ENCODE measurements around the gene PKP3. TPM values are rescaled to one million over a fixed set of nuclear protein-coding genes. Genes with fewer than 3 reads are reported as not detected.
"Not testable (repeated sequence)": the region's sequence is repeated elsewhere in the genome, so short reads cannot be mapped to it uniquely, and the experiment has no call there.

PKP3 gene
- total RNA-seq, 4 donors from 2014 or later, result 0.55 to 1.3 TPM; not detected in 2

DNA sequence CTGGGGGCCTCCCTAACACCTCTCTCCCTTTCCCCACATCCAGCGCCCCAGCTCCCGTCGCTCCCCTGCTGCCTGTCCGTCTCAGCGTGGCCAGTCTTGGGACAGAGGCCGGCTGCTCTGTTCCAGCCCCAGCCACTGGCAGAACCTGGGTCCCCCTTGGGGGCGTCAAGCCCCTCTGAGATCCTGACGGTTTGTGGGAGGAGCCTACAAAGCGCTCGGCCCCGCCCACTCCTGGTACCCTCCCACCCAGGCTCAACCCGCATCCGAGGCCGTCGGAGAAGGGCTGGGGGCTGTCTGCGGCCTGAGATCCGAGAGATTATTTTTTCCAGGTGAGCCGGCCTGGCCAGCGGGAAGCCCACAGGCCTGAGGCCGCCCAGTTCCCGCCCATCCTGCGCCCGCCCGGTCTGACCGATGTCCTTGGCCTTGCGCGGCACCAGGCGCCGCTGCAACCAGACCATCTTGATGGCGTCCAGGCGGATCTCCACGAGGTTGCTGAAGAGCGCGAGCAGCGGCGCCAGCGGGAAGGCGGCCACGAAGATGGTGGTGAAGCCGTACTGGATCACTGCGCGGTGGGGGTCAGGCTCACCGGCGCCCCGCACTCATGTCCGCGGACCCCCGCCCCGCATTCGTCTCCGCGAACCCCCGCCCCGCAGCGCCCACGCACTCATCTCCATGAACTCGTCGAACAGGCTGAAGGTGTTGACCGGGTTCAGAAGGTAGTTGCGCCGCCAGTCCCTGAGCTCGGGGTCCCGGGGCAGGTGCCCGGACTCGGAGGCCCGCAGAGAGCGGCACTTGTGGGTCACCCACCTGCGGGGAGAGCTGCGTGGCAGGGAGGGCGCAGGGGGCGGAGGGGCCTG, 26.3 kb downstream of the PKP3 start:
- no peaks in the 10 kb centered on the region for H3K9me3 ChIP-seq
- no peaks in the 10 kb centered on the region for H3K36me3 ChIP-seq
- H3K4me1 ChIP-seq, result no peaks in the 10 kb centered on the region
- no peak overlapping the region for H3K4me3 ChIP-seq
- ATAC-seq (no peak), DNase-seq (no peak)
- peaks cover 51 to 67% (median 55%) of the 10 kb centered on the region in 3 donors for H3K27me3 ChIP-seq
- TF ChIP-seq, protein P1, sequence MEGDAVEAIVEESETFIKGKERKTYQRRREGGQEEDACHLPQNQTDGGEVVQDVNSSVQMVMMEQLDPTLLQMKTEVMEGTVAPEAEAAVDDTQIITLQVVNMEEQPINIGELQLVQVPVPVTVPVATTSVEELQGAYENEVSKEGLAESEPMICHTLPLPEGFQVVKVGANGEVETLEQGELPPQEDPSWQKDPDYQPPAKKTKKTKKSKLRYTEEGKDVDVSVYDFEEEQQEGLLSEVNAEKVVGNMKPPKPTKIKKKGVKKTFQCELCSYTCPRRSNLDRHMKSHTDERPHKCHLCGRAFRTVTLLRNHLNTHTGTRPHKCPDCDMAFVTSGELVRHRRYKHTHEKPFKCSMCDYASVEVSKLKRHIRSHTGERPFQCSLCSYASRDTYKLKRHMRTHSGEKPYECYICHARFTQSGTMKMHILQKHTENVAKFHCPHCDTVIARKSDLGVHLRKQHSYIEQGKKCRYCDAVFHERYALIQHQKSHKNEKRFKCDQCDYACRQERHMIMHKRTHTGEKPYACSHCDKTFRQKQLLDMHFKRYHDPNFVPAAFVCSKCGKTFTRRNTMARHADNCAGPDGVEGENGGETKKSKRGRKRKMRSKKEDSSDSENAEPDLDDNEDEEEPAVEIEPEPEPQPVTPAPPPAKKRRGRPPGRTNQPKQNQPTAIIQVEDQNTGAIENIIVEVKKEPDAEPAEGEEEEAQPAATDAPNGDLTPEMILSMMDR (IDR thresholded peaks at IDR 0.05 in 4 of 5, conservative IDR thresholded peaks at IDR 0.05 in 1 of 5), result no peak
- TF ChIP-seq POLR2A (IDR thresholded peaks at IDR 0.05), result no peak
- H3K27ac ChIP-seq, result no peak overlapping the region
- intact Hi-C loops (cut with DNase I; ENCODE audit: low total_unique reads) (no loop called here), in situ Hi-C loops (cut with MboI; ENCODE audit: low sequenced_read_pairs in 4 of 4) (no loop called here)

GRCh38 chr11:420911-421321, 26.9 kb downstream of the PKP3 start:
- ATAC-seq, result no peak
- Histone ChIP-seq H3K9me3 (no peaks in the 10 kb centered on the region), H3K36me3 (no peaks in the 10 kb centered on the region), H3K27me3 (peaks cover 45 to 60% (median 57%) of the 10 kb centered on the region in 3 donors), H3K4me1 (no peaks in the 10 kb centered on the region), H3K4me3 (no peak overlapping the region), H3K27ac (no peak overlapping the region)
- in situ Hi-C loops (cut with MboI; ENCODE audit: low sequenced_read_pairs in 4 of 4) (no loop called here), intact Hi-C loops (cut with DNase I; ENCODE audit: low total_unique reads) (no loop called here)
- no peak for DNase-seq
- TF ChIP-seq, protein P1 (IDR thresholded peaks at IDR 0.05 in 4 of 5, conservative IDR thresholded peaks at IDR 0.05 in 1 of 5), result no peak
- no peak for TF ChIP-seq POLR2A (IDR thresholded peaks at IDR 0.05)

DNA sequence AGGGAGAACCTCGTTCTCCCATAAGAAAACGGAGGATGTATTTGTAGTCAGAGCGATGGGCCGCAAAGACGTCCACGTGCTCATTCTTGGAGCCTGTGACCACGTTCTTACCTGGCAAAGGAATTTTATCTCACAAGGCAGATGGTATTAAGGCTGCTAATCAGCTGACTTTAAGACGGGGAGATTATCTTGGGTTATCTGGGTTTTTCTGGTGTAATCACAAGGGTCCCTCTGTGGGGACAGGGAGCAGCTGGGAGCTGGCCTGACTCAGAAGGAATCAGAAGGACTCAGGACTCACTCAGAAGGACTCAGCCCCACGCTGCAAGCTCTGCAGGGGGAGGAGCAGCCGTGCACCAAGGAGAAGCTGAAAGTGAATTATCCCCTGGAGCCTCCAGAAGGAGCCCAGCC, 28.2 kb downstream of the PKP3 start:
- ATAC-seq (no peak), DNase-seq (no peak)

GRCh38 chr11:424232-424631, 30.2 kb downstream of the PKP3 start:
- no peaks in the 10 kb centered on the region for H3K9me3 ChIP-seq
- no peak overlapping the region for H3K27ac ChIP-seq
- H3K36me3 ChIP-seq, result no peaks in the 10 kb centered on the region
- TF ChIP-seq, protein P1 (IDR thresholded peaks at IDR 0.05 in 4 of 5, conservative IDR thresholded peaks at IDR 0.05 in 1 of 5), result no peak
- TF ChIP-seq POLR2A (IDR thresholded peaks at IDR 0.05), result no peak
- in situ Hi-C loops (cut with MboI; ENCODE audit: low sequenced_read_pairs in 4 of 4), result no loop called here
- DNase-seq (no peak), ATAC-seq (no peak)
- H3K4me3 ChIP-seq, result no peak overlapping the region
- peaks cover 30 to 46% (median 45%) of the 10 kb centered on the region in 3 donors for H3K27me3 ChIP-seq
- intact Hi-C loops (cut with DNase I; ENCODE audit: low total_unique reads), result no loop called here
- no peaks in the 10 kb centered on the region for H3K4me1 ChIP-seq

More for the DNA sequence above, 28.2 kb downstream of the PKP3 start:
- H3K4me3 ChIP-seq, result no peak overlapping the region
- intact Hi-C loops (cut with DNase I; ENCODE audit: low total_unique reads), result loop anchor here (2.0 kb wide), 1 partner anchor 41 kb away; no protein-coding TSS in a partner anchor
- no peaks in the 10 kb centered on the region for H3K4me1 ChIP-seq
- no peak overlapping the region for H3K27ac ChIP-seq
- peaks cover 38 to 62% (median 49%) of the 10 kb centered on the region in 3 donors for H3K27me3 ChIP-seq
- H3K9me3 ChIP-seq, result no peaks in the 10 kb centered on the region
- in situ Hi-C loops (cut with MboI; ENCODE audit: low sequenced_read_pairs in 4 of 4), result no loop called here
- TF ChIP-seq POLR2A (IDR thresholded peaks at IDR 0.05), result no peak
- TF ChIP-seq, protein P1 (IDR thresholded peaks at IDR 0.05 in 4 of 5, conservative IDR thresholded peaks at IDR 0.05 in 1 of 5), result no peak
- no peaks in the 10 kb centered on the region for H3K36me3 ChIP-seq

GRCh38 chr11:424766-425165, 30.8 kb downstream of the PKP3 start:
- ATAC-seq; DNase-seq; intact Hi-C loops (cut with DNase I; ENCODE audit: low total_unique reads); H3K9me3 ChIP-seq; H3K27ac ChIP-seq; in situ Hi-C loops (cut with MboI; ENCODE audit: low sequenced_read_pairs in 4 of 4); H3K4me1 ChIP-seq; H3K4me3 ChIP-seq; H3K36me3 ChIP-seq: not testable (repeated sequence)
- H3K27me3 ChIP-seq, result peaks cover 28 to 45% (median 40%) of the 10 kb centered on the region in 3 donors
